Effector memory CD4-positive, alpha-beta T cell (primary cell): ENCODE measurements around the gene RPS6KL1.

ENCODE experiments used
- DNase-seq, 3 donors: peaks; one replicate each; pipeline ENCODE4 v3.0.0-alpha.2; 2020
- H3K27ac ChIP-seq: 2 replicates; pipeline ENCODE4 v1.7.0; 2013; ENCODE audit warnings: mild to moderate bottlenecking, low read length, moderate library complexity; ENCODE audit not compliant: insufficient read depth, poor library complexity, severe bottlenecking
- H3K27me3 ChIP-seq: replicated peaks from 2 replicates; pipeline ENCODE4 v1.7.0; 2013; ENCODE audit warnings: mild to moderate bottlenecking, low read length; ENCODE audit not compliant: insufficient read depth, control insufficient read depth, poor library complexity, severe bottlenecking
- H3K36me3 ChIP-seq: 2 replicates; pipeline ENCODE4 v1.7.0; 2013; ENCODE audit warnings: mild to moderate bottlenecking, low read length, moderate library complexity; ENCODE audit not compliant: control insufficient read depth, insufficient read depth
- H3K4me1 ChIP-seq: 2 replicates; pipeline ENCODE4 v1.7.0; 2013; ENCODE audit warnings: low read length, mild to moderate bottlenecking; ENCODE audit not compliant: control insufficient read depth, insufficient read depth, poor library complexity, severe bottlenecking
- H3K4me3 ChIP-seq: 2 replicates; pipeline ENCODE4 v1.7.0; 2013; ENCODE audit warnings: low read length, low read depth, mild to moderate bottlenecking; ENCODE audit not compliant: insufficient read depth, poor library complexity, severe bottlenecking
- H3K9me3 ChIP-seq: 2 replicates; pipeline ENCODE4 v1.7.0; 2013; ENCODE audit warnings: mild to moderate bottlenecking, low read length, moderate library complexity; ENCODE audit not compliant: control insufficient read depth

RPS6KL1 gene

GRCh38 chr14:74860899-74861733 lies 61.9 kb downstream of the RPS6KL1 start:
- no peaks in the 10 kb centered on the region for H3K9me3 ChIP-seq
- DNase-seq = peak; percentile 71 to 86 (median 81)
- peaks cover 4% of the 10 kb centered on the region for H3K4me1 ChIP-seq
- H3K27me3 ChIP-seq = no peaks in the 10 kb centered on the region
- H3K27ac ChIP-seq = no peak overlapping the region
- no peak overlapping the region for H3K4me3 ChIP-seq
- no peaks in the 10 kb centered on the region for H3K36me3 ChIP-seq

GRCh38 chr14:74859757-74860552 lies 63.1 kb downstream of the RPS6KL1 start:
- Histone ChIP-seq H3K36me3 (no peaks in the 10 kb centered on the region), H3K27me3 (no peaks in the 10 kb centered on the region), H3K27ac (no peak overlapping the region), H3K4me3 (no peak overlapping the region), H3K4me1 (peaks cover 4% of the 10 kb centered on the region), H3K9me3 (no peaks in the 10 kb centered on the region)
- DNase-seq = no peak

- Histone ChIP-seq H3K9me3 (no peaks in the 10 kb centered on the region), H3K4me3 (no peak overlapping the region), H3K4me1 (peaks cover 4% of the 10 kb centered on the region), H3K27ac (no peak overlapping the region), H3K27me3 (no peaks in the 10 kb centered on the region), H3K36me3 (no peaks in the 10 kb centered on the region)
- no peak for DNase-seq
These were observed 65.0 kb downstream of the RPS6KL1 start for GRCh38 chr14:74858022-74858421.

- DNase-seq = no peak
- Histone ChIP-seq H3K27me3 (no peaks in the 10 kb centered on the region), H3K4me1 (peaks cover 4% of the 10 kb centered on the region), H3K36me3 (no peaks in the 10 kb centered on the region), H3K27ac (no peak overlapping the region), H3K4me3 (no peak overlapping the region), H3K9me3 (no peaks in the 10 kb centered on the region)
These were observed 66.7 kb downstream of the RPS6KL1 start for GRCh38 chr14:74856366-74856765.

GRCh38 chr14:74855945-74856344 lies 67.1 kb downstream of the RPS6KL1 start:
- no peaks in the 10 kb centered on the region for H3K36me3 ChIP-seq
- H3K9me3 ChIP-seq = no peaks in the 10 kb centered on the region
- H3K4me3 ChIP-seq = no peak overlapping the region
- peaks cover 4% of the 10 kb centered on the region for H3K4me1 ChIP-seq
- no peaks in the 10 kb centered on the region for H3K27me3 ChIP-seq
- no peak overlapping the region for H3K27ac ChIP-seq
- no peak for DNase-seq

- Histone ChIP-seq H3K27ac (no peak overlapping the region), H3K4me1 (no peaks in the 10 kb centered on the region), H3K4me3 (no peak overlapping the region), H3K9me3 (no peaks in the 10 kb centered on the region), H3K27me3 (no peaks in the 10 kb centered on the region), H3K36me3 (no peaks in the 10 kb centered on the region)
- DNase-seq = no peak
These were observed 68.0 kb downstream of the RPS6KL1 start for GRCh38 chr14:74855021-74855420.
